K562 (cell line): Measurements from ENCODE around the gene CBFA2T3. TPM values are rescaled to one million over a fixed set of nuclear protein-coding genes. Genes with fewer than 3 reads are reported as not detected.
A peak's percentile ranks its signal among the peaks of the same experiment; 100 is the strongest.

Experiments used
- BDP1 ChIP-seq: IDR thresholded peaks from 3 replicates; pipeline ENCODE4 v1.6.1; 2011; ENCODE audit not compliant: insufficient read length, insufficient read depth
- COPS2 ChIP-seq: fragments of 450-650 bp; conservative IDR thresholded peaks from 2 replicates; pipeline ENCODE4 v1.6.1; 2016; ENCODE audit warnings: mild to moderate bottlenecking, moderate library complexity
- FUS ChIP-seq: fragments of 200-400 bp; formaldehyde crosslinking; optimal IDR thresholded peaks from 2 replicates; pipeline ENCODE3; 2017; ENCODE audit warnings: low read depth, low read length
- MECOM ChIP-seq: fragments of 250-450 bp; sonication (Bioruptor Pico); IDR thresholded peaks from 2 replicates; pipeline ENCODE4 v1.8.0; 2022; ENCODE audit warnings: inconsistent platforms
- MYC ChIP-seq, 2 experiments: fragments of 250-450 bp in 1 of 2; sonication (Bioruptor Pico) in 1 of 2; IDR thresholded peaks; 2 replicates each; pipeline versions ENCODE4 v1.5.1 to v1.6.1; 2012 to 2021; ENCODE audit warnings: low read depth in 2 of 2, borderline replicate concordance in 1 of 2, improper control_type of control experiment in 1 of 2, low read length in 1 of 2, mild to moderate bottlenecking in 1 of 2, moderate library complexity in 1 of 2
- NR3C1 ChIP-seq: sonication (generic); formaldehyde crosslinking; IDR thresholded peaks from 2 replicates; pipeline ENCODE4 v1.8.1; 2022; ENCODE audit warnings: missing genetic modification reagents
- polyA plus RNA-seq, 8 experiments: library from polyadenylated mRNA; depleted of rRNA in 4 of 8; stranded (reverse) in 5 of 8; unstranded in 3 of 8; fragments of >200 nt; fragmentation: Nextera tagmentation in 2 of 8; fragmentation: Illumina TruSeq in 1 of 8; extraction: Ambion mirVana in 2 of 8; extraction: Trizol in 1 of 8; gene quantifications; 2 replicates each; pipeline versions ENCODE4 v1.2.1 to v1.2.3, GENCODE V29; 2011 to 2014; ENCODE audit warnings: inconsistent platforms in 1 of 8, missing spikeins in 1 of 8
- total RNA-seq, 7 experiments: library from RNA; depleted of rRNA in 6 of 7; stranded (reverse); fragments of >200 nt in 6 of 7; fragmentation: Illumina TruSeq in 2 of 7; extraction: Trizol in 2 of 7; gene quantifications; 2 replicates each; pipeline versions ENCODE4 v1.2.1 to v1.2.3, GENCODE V29; 2011 to 2021; ENCODE audit warnings: low replicate concordance in 1 of 7
- TF ChIP-seq, protein P1 (sequence below): fragments of 450-650 bp; IDR thresholded peaks from 2 replicates; pipeline ENCODE4 v1.6.1; 2017; ENCODE audit warnings: antibody characterized with exemption, mild to moderate bottlenecking

The CBFA2T3 gene
- total and polyA plus RNA-seq, 9 of the 15 experiments (the other 6 are each of a cell fraction or from before 2014, with no cell fraction given), result 2.3 to 145 (median 6.7) TPM

DNA sequence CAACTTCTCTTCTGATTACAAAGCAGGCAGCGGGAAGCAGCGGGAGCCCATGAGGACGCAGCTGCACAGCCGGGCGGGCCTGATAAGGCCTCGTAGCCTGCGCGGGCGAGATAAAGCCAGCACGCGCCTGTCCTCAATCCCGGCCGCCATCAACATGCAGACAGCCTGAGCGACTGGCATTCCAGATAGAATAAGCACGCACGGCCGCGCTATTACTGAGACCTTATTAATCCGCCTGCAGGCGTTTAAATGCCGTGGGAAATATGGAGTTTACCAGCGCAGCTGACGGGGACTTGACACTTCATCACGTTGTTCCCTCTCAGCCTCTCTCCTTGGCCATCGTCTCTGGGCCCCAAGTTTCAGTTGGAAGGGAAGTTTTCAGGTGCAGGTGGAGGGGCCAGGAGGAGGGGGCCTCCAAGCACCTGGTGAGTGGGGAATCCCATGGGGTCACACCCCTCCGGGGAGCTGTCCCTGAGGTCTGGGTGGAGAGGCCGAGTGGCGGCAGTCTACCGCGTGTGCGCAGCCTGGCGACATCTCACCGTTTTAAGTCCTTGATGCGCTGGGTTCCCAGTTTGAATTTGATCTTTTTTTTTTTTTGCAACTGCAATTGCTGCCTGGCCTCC, 27.3 kb upstream of the CBFA2T3 start (continued):
- TF ChIP-seq, protein P1, sequence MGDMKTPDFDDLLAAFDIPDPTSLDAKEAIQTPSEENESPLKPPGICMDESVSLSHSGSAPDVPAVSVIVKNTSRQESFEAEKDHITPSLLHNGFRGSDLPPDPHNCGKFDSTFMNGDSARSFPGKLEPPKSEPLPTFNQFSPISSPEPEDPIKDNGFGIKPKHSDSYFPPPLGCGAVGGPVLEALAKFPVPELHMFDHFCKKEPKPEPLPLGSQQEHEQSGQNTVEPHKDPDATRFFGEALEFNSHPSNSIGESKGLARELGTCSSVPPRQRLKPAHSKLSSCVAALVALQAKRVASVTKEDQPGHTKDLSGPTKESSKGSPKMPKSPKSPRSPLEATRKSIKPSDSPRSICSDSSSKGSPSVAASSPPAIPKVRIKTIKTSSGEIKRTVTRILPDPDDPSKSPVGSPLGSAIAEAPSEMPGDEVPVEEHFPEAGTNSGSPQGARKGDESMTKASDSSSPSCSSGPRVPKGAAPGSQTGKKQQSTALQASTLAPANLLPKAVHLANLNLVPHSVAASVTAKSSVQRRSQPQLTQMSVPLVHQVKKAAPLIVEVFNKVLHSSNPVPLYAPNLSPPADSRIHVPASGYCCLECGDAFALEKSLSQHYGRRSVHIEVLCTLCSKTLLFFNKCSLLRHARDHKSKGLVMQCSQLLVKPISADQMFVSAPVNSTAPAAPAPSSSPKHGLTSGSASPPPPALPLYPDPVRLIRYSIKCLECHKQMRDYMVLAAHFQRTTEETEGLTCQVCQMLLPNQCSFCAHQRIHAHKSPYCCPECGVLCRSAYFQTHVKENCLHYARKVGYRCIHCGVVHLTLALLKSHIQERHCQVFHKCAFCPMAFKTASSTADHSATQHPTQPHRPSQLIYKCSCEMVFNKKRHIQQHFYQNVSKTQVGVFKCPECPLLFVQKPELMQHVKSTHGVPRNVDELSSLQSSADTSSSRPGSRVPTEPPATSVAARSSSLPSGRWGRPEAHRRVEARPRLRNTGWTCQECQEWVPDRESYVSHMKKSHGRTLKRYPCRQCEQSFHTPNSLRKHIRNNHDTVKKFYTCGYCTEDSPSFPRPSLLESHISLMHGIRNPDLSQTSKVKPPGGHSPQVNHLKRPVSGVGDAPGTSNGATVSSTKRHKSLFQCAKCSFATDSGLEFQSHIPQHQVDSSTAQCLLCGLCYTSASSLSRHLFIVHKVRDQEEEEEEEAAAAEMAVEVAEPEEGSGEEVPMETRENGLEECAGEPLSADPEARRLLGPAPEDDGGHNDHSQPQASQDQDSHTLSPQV, result peak; percentile 74
- TF ChIP-seq FUS (no peak), MECOM (peak; percentile 95), MYC (IDR thresholded peaks at IDR 0.05; ENCODE audit: low read depth, low read length) (peak; percentile 98), MYC (CRISPR knock-in tag; IDR thresholded peaks at IDR 0.05; ENCODE audit: borderline replicate concordance, low read depth) (peak; percentile 64; the same call in 1 of the 2 replicates), BDP1 (no peak), NR3C1 (CRISPR knock-in tag) (no peak), COPS2 (no peak)
- TF ChIP-seq, all 486 proteins: peak for 269
